Measurements from ENCODE around the gene RANGRF. TPM values are rescaled to one million over a fixed set of nuclear protein-coding genes. Genes with fewer than 3 reads are reported as not detected.
A peak's percentile ranks its signal among the peaks of the same experiment; 100 is the strongest.

Gene RANGRF
- polyA plus RNA-seq, 1 donor, result 26.5 TPM

- DNase-seq, result no peak
These were observed 19.7 kb upstream of the RANGRF start for GRCh38 chr17:8268550-8269298.

DNA sequence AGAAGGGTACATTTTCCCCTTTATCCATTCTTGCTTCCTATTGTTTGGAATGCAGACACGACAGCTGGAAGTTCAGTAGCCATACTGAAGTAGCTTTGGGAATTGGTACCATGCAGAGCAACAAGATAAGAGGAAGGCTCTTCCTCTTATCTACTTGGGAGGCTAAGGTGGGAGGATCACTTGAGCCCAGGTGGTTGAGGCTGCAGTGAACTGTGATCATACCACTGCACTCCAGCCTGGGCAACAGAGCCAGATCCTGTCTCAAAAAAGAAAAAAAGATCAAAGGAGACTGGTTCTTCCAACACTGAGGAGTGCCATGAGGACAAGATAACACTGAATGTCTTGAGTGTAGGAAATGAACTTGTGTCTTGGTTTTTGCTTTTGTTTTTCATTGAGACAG lies 16.0 kb upstream of the RANGRF start:
- DNase-seq, result no peak

DNA sequence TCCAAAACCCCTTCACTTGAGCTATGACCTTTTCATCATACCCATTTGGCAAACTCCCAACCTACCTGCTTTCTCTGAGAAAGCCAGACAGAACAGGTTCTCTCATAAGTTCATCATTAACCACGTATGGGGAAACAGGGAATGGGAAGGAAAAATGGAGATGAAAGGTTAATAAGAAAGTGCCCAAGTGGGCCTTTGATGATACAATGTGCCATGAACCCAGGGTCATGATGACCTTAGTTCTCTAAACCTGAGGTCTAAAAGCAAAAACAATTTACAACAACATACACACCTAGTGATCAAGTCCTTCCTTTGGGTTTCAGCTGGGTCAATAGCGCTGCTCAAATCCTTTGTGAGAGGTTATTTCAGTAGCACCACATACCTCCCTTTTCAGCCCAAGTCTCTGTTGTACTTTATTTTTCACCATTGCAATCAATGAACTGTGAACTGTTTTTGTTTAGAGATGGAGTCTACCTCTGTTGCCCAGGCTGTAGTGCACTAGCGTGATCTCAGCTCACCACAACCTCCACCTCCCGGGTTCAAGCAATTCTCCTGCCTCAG lies 14.5 kb upstream of the RANGRF start:
- DNase-seq, result peak; percentile 47

- DNase-seq, result no peak
These were observed 13.7 kb upstream of the RANGRF start for GRCh38 chr17:8274816-8275215.

GRCh38 chr17:8275421-8276290 lies 12.8 kb upstream of the RANGRF start:
- DNase-seq, result no peak

- no peak for DNase-seq
These were observed 11.2 kb upstream of the RANGRF start for GRCh38 chr17:8277317-8277716.

- DNase-seq, result no peak
These were observed 6.1 kb upstream of the RANGRF start for GRCh38 chr17:8282345-8282744.

- DNase-seq, result no peak
These were observed 5.1 kb upstream of the RANGRF start for GRCh38 chr17:8283356-8283755.

- no peak for DNase-seq
These were observed 4.3 kb upstream of the RANGRF start for GRCh38 chr17:8284126-8284525.

GRCh38 chr17:8285270-8286181 lies 2.9 kb upstream of the RANGRF start:
- no peak for DNase-seq

DNA sequence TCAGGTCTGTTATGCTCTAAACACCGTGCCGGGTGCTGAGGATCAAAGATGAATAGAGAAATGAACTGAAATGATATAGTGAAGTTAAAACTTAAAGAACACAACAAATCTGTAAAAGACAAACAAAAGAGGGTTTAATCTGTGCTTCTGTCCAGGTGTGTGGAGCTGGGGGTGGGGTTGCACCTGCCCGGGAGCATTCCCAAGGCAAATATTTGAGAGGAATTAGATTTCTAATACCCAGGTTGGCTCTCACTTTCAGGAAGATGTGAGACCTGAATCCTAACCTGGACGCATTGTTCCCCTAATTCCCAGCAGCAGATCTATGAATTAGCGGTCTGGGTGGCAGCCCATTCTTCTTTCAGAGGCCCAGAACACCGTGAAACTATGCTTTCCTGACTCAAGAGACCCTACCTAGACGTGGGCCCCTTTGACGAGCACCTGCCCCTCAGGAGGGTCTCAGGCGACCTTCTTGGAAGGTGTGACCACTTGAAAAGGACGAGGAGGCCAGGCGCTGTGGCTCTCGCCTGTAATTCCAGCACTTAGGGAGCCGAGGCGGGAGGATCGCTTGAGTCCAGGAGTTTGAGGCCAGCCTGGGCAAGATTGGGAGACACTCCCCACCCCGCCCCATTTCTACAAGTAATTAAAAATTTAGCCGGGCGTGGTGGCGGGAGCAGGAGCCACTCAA lies 677 bp upstream of the RANGRF start:
- DNase-seq, result no peak

DNA sequence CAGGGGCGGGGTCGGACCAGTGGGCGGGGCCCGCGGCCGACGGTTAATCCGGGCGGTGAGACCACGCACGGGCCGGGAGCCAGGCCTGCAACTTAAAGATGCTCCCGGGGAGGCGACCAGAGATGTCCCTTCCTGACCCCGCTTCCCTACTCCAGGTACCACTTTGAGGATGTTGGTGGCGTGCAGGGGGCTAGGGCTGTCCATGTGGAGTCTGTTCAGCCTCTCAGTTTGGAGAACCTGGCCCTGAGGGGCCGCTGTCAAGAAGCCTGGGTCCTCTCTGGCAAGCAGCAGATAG lies 580 bp downstream of the RANGRF start:
- DNase-seq, result no peak

DNA sequence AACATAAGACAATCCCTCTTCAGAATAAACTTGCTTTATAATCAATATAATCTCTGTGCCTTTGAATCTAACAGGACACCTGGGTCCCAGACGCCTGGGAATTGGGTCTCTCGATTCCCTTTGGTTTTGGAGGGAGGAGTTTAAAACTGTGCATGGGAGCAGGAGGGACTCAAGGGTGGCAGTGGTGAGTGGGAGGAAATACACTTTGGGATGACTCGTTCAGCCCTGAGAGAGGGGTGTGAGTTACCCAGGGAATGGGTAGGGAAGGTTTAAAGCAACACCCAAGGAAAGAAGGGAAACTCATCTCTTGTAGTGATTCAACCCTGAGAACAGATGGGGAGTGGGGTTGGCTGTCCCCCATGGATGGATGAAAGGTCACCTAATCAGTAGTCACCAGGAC lies 1.6 kb downstream of the RANGRF start:
- no peak for DNase-seq

GRCh38 chr17:8292639-8293395 lies 4.3 kb downstream of the RANGRF start:
- DNase-seq, result no peak

GRCh38 chr17:8294361-8294760 lies 5.9 kb downstream of the RANGRF start:
- no peak for DNase-seq

DNA sequence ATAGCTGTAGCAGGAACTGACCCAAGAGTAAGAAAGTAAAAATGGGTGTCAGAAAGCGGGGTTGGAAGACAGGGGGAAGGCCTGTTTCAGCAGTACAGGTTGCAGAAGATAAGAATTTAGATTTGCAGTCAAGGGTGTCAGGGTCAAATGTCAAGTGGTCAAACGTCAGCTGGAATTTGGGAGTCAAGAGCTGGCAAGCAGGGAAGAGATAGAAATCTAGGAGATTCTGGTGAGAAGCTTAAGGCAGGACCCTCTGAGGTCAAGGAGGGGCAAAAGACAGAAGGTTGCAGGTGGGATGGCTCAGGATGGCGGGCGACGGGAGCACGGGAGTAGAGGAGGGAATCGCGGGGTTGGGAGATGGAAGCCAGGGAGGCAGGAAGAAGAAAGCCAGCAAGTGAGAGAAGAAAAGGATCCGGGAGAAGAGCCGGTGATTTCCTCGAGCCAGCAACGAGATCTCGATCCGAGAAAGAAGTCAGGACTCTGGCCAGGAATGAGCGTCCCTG lies 6.4 kb downstream of the RANGRF start:
- no peak for DNase-seq

DNA sequence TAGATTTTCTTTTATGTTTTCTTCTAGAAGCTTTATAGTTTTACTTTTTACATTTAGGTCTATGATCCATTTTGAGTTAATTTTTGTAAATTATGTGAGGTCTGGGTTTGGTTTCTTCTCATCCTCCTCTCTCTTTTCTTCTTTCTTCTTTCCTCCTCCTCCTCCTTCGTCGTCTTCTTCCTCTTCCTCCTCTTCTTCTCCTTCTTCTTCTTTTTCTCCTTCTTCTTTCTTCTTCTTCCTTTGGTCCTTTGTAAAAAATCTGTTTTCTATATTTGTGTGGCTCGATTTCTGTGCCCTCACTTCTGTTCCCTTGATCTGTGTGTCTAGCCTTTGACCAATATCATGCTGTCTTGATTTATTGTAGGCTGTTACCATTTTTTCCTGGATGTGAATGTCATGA lies 11.8 kb downstream of the RANGRF start:
- DNase-seq, result no peak

- DNase-seq, result peak; percentile 53
These were observed 12.3 kb downstream of the RANGRF start for GRCh38 chr17:8300627-8301242.

DNA sequence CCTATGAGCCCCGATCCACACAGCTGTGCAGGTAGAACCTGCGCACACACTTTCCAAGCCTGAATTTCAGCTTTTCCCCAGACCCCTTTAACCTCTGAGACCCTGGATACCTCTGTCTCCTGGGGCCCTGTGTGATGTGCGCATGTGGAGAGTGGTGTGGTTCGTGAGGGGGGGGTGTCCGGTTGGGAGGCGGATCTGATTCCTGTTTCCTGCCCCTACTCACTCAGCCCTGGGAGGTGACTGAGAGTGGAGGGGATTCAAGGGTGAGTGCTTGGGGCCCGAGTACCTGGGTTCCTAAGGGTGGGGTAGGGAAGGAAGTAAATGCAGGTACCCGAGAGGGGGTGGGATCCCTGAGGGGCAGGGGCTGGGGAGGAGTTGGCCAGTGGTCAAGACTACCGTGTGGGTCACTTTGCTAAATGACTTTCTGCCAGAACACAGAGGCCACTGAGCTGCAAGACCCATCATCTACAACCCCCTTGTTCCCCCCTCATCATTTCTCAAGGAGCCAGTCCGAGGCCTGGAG lies 22.2 kb downstream of the RANGRF start:
- DNase-seq, result no peak

All from left kidney (tissue), 2 donors.